ENCODE data around the gene INO80.

The INO80 gene

GRCh38 chr15:41001524-41002214 is 114.4 kb downstream of the INO80 start:
- Histone ChIP-seq H3K9ac (ENCODE audit: low read length) (no peak overlapping the region), H3K4me2 (ENCODE audit: low read length) (no peak overlapping the region)

GRCh38 chr15:40999190-40999589 is 116.9 kb downstream of the INO80 start:
- no peaks in the 10 kb centered on the region for H3F3A ChIP-seq (ENCODE audit: insufficient read depth, low read length)
- no peaks in the 10 kb centered on the region for H3K4me1 ChIP-seq (ENCODE audit: insufficient read depth, low read length, severe bottlenecking)
- H3K9ac ChIP-seq (ENCODE audit: low read length): no peak overlapping the region
- H3K27me3 ChIP-seq (ENCODE audit: insufficient read depth, low read length): no peaks in the 10 kb centered on the region
- no peak for TF ChIP-seq EZH2 (IDR thresholded peaks at IDR 0.05; ENCODE audit: borderline replicate concordance, low read length)
- no peak for TF ChIP-seq CTCF (IDR thresholded peaks at IDR 0.05; ENCODE audit: low read length)
- no peaks in the 10 kb centered on the region for H3K79me2 ChIP-seq (ENCODE audit: insufficient read depth, low read length)
- H3K27ac ChIP-seq (ENCODE audit: low read depth, low read length, poor library complexity, severe bottlenecking): no peak overlapping the region
- H3K9me3 ChIP-seq (ENCODE audit: low read length): no peaks in the 10 kb centered on the region
- H3K4me3 ChIP-seq (ENCODE audit: low read depth, low read length, poor library complexity, severe bottlenecking): no peak overlapping the region
- H2AFZ ChIP-seq (ENCODE audit: low read length): no peak overlapping the region
- H3K36me3 ChIP-seq (ENCODE audit: insufficient read depth, low read length): peaks cover 68% of the 10 kb centered on the region; the same call in 1 of the 2 replicates
- H3K9me2 ChIP-seq (ENCODE audit: low read depth, low read length): no peaks in the 10 kb centered on the region
- no peaks in the 10 kb centered on the region for H4K20me1 ChIP-seq (ENCODE audit: insufficient read depth, low read length)
- no peak overlapping the region for H3K4me2 ChIP-seq (ENCODE audit: low read length)

More at GRCh38 chr15:41001524-41002214, 114.4 kb downstream of the INO80 start:
- no peaks in the 10 kb centered on the region for H3K9me2 ChIP-seq (ENCODE audit: low read depth, low read length)
- no peaks in the 10 kb centered on the region for H4K20me1 ChIP-seq (ENCODE audit: insufficient read depth, low read length)
- H3K79me2 ChIP-seq (ENCODE audit: insufficient read depth, low read length): no peaks in the 10 kb centered on the region
- no peaks in the 10 kb centered on the region for H3K27me3 ChIP-seq (ENCODE audit: insufficient read depth, low read length)
- TF ChIP-seq CTCF (IDR thresholded peaks at IDR 0.05; ENCODE audit: low read length): no peak
- no peak for TF ChIP-seq EZH2 (IDR thresholded peaks at IDR 0.05; ENCODE audit: borderline replicate concordance, low read length)
- H3K36me3 ChIP-seq (ENCODE audit: insufficient read depth, low read length): peaks cover 67% of the 10 kb centered on the region; the same call in 1 of the 2 replicates
- no peaks in the 10 kb centered on the region for H3K9me3 ChIP-seq (ENCODE audit: low read length)
- H3K4me3 ChIP-seq (ENCODE audit: low read depth, low read length, poor library complexity, severe bottlenecking): no peak overlapping the region
- no peaks in the 10 kb centered on the region for H3K4me1 ChIP-seq (ENCODE audit: insufficient read depth, low read length, severe bottlenecking)
- no peaks in the 10 kb centered on the region for H3F3A ChIP-seq (ENCODE audit: insufficient read depth, low read length)
- H2AFZ ChIP-seq (ENCODE audit: low read length): no peak overlapping the region
- H3K27ac ChIP-seq (ENCODE audit: low read depth, low read length, poor library complexity, severe bottlenecking): no peak overlapping the region

- Histone ChIP-seq H3K36me3 (ENCODE audit: insufficient read depth, low read length) (peaks cover 62% of the 10 kb centered on the region; the same call in 1 of the 2 replicates), H3K4me1 (ENCODE audit: insufficient read depth, low read length, severe bottlenecking) (no peaks in the 10 kb centered on the region), H3K27me3 (ENCODE audit: insufficient read depth, low read length) (no peaks in the 10 kb centered on the region), H4K20me1 (ENCODE audit: insufficient read depth, low read length) (no peaks in the 10 kb centered on the region), H3K9ac (ENCODE audit: low read length) (no peak overlapping the region), H3F3A (ENCODE audit: insufficient read depth, low read length) (no peaks in the 10 kb centered on the region), H3K9me3 (ENCODE audit: low read length) (no peaks in the 10 kb centered on the region), H3K4me2 (ENCODE audit: low read length) (no peak overlapping the region), H2AFZ (ENCODE audit: low read length) (no peak overlapping the region), H3K4me3 (ENCODE audit: low read depth, low read length, poor library complexity, severe bottlenecking) (no peak overlapping the region), H3K9me2 (ENCODE audit: low read depth, low read length) (no peaks in the 10 kb centered on the region), H3K79me2 (ENCODE audit: insufficient read depth, low read length) (no peaks in the 10 kb centered on the region), H3K27ac (ENCODE audit: low read depth, low read length, poor library complexity, severe bottlenecking) (no peak overlapping the region)
- TF ChIP-seq EZH2 (IDR thresholded peaks at IDR 0.05; ENCODE audit: borderline replicate concordance, low read length) (no peak), CTCF (IDR thresholded peaks at IDR 0.05; ENCODE audit: low read length) (no peak)
Observed at GRCh38 chr15:40995656-40996055, 120.4 kb downstream of the INO80 start.

Data from OCI-LY1 (cell line).